CD4-positive, CD25-positive, alpha-beta regulatory T cell (primary cell): Measurements from ENCODE around the gene JADE2. TPM values are rescaled to one million over a fixed set of nuclear protein-coding genes. Genes with fewer than 3 reads are reported as not detected.

Experiments used
- ATAC-seq, 2 donors: fragments of 150-1000 bp; cut with Tn5 transposase; one replicate each; pipeline ENCODE4 v1.10.0; 2021; ENCODE audit warnings: low read depth in 2 of 2, moderate number of reproducible peaks in 2 of 2, moderate library complexity in 1 of 2
- DNase-seq, 3 donors: peaks; one replicate each; pipeline versions ENCODE4 v3.0.0 to v3.0.0-alpha.2; 2012 to 2022; ENCODE audit warnings: mixed read lengths in 1 of 3
- H3K27ac ChIP-seq: one replicate; pipeline ENCODE4 v1.7.0; 2013; ENCODE audit warnings: mild to moderate bottlenecking, low read length; ENCODE audit not compliant: insufficient read depth, poor library complexity, severe bottlenecking
- H3K27me3 ChIP-seq: one replicate; pipeline ENCODE4 v1.7.0; 2013; ENCODE audit warnings: low read length; ENCODE audit not compliant: control insufficient read depth, insufficient read depth
- H3K36me3 ChIP-seq: one replicate; pipeline ENCODE4 v1.7.0; 2013; ENCODE audit warnings: mild to moderate bottlenecking, low read length, moderate library complexity; ENCODE audit not compliant: control insufficient read depth, insufficient read depth
- H3K4me1 ChIP-seq: 2 replicates; pipeline ENCODE4 v1.7.0; 2013; ENCODE audit warnings: mild to moderate bottlenecking, low read length; ENCODE audit not compliant: insufficient read depth, control insufficient read depth, poor library complexity, severe bottlenecking
- H3K4me3 ChIP-seq: one replicate; pipeline ENCODE4 v1.7.0; 2013; ENCODE audit warnings: low read depth, mild to moderate bottlenecking, low read length, moderate library complexity
- H3K9me3 ChIP-seq, 2 experiments: 1 replicate in 1 of 2; 2 replicates in 1 of 2; pipeline ENCODE4 v1.7.0; 2013; ENCODE audit warnings: low read length in 2 of 2, mild to moderate bottlenecking in 1 of 2, moderate library complexity in 1 of 2; ENCODE audit not compliant: control insufficient read depth in 2 of 2
- H3K27ac Mint-ChIP-seq, 3 donors: one replicate each; pipeline ENCODE4 v1.8.0; 2020 to 2022; ENCODE audit warnings: mild to moderate bottlenecking in 3 of 3, mixed read lengths in 3 of 3, moderate library complexity in 2 of 3
- H3K27me3 Mint-ChIP-seq: one replicate; pipeline ENCODE4 v1.8.0; 2022; ENCODE audit warnings: mild to moderate bottlenecking, mixed read lengths
- H3K36me3 Mint-ChIP-seq: one replicate; pipeline ENCODE4 v1.8.0; 2020; ENCODE audit warnings: mixed read lengths
- H3K4me1 Mint-ChIP-seq, 4 donors: one replicate each; pipeline ENCODE4 v1.8.0; 2020 to 2022; ENCODE audit warnings: mixed read lengths in 4 of 4, mild to moderate bottlenecking in 1 of 4
- H3K4me3 Mint-ChIP-seq, 4 donors: one replicate each; pipeline ENCODE4 v1.8.0; 2020 to 2022; ENCODE audit warnings: mild to moderate bottlenecking in 4 of 4, mixed read lengths in 4 of 4, moderate library complexity in 3 of 4
- H3K9me3 Mint-ChIP-seq, 7 donors: one replicate each; pipeline ENCODE4 v1.8.0; 2020 to 2022; ENCODE audit warnings: mixed read lengths in 7 of 7, mild to moderate bottlenecking in 3 of 7, moderate library complexity in 2 of 7
- polyA plus RNA-seq, 4 donors: library from polyadenylated mRNA; unstranded; fragments of 300-500 nt; fragmentation: Illumina TruSeq; gene quantifications; one replicate each; pipeline ENCODE4 v1.2.3, GENCODE V29; 2021
- total RNA-seq: library from RNA; stranded (reverse); gene quantifications from one replicate; pipeline ENCODE4 v1.2.3, GENCODE V29; 2022

JADE2 gene
- total and polyA plus RNA-seq, 5 donors from 2014 or later = 19.2 to 162 (median 25.9) TPM

GRCh38 chr5:134503937-134504437 lies 21.5 kb upstream of the JADE2 start:
- Histone ChIP-seq H3K36me3 (no peaks in the 10 kb centered on the region), H3K4me1 (peaks cover 13% of the 10 kb centered on the region), H3K9me3 (no peaks in the 10 kb centered on the region), H3K27ac (peak overlapping the region; percentile 61), H3K4me3 (no peak overlapping the region), H3K27me3 (no peaks in the 10 kb centered on the region)
- Mint-ChIP-seq H3K27me3 (no peaks in the 10 kb centered on the region), H3K36me3 (no peaks in the 10 kb centered on the region), H3K9me3 (no peaks in the 10 kb centered on the region), H3K4me3 (peak overlapping the region in 1 of 4 donors; percentile 36), H3K27ac (peak overlapping the region; percentile 85 to 92 (median 85)), H3K4me1 (peaks cover 10 to 20% (median 16%) of the 10 kb centered on the region in 4 donors)
- no peak for ATAC-seq
- DNase-seq = no peak

GRCh38 chr5:134504629-134505300 lies 20.7 kb upstream of the JADE2 start:
- H3K27ac ChIP-seq = no peak overlapping the region
- H3K4me1 Mint-ChIP-seq = peaks cover 10 to 20% (median 16%) of the 10 kb centered on the region in 4 donors
- no peaks in the 10 kb centered on the region for H3K27me3 ChIP-seq
- no peak overlapping the region for H3K4me3 Mint-ChIP-seq
- no peak overlapping the region for H3K4me3 ChIP-seq
- no peaks in the 10 kb centered on the region for H3K9me3 Mint-ChIP-seq
- no peaks in the 10 kb centered on the region for H3K9me3 ChIP-seq
- no peaks in the 10 kb centered on the region for H3K27me3 Mint-ChIP-seq
- ATAC-seq (no peak), DNase-seq (no peak)
- H3K27ac Mint-ChIP-seq = no peak overlapping the region
- peaks cover 13% of the 10 kb centered on the region for H3K4me1 ChIP-seq
- no peaks in the 10 kb centered on the region for H3K36me3 Mint-ChIP-seq
- no peaks in the 10 kb centered on the region for H3K36me3 ChIP-seq

GRCh38 chr5:134506054-134507039 lies 19.1 kb upstream of the JADE2 start:
- Mint-ChIP-seq H3K9me3 (no peaks in the 10 kb centered on the region), H3K27ac (no peak overlapping the region), H3K4me3 (no peak overlapping the region), H3K4me1 (peaks cover 10 to 23% (median 16%) of the 10 kb centered on the region in 4 donors), H3K36me3 (no peaks in the 10 kb centered on the region), H3K27me3 (no peaks in the 10 kb centered on the region)
- no peaks in the 10 kb centered on the region for H3K9me3 ChIP-seq
- DNase-seq (no peak), ATAC-seq (no peak)
- H3K4me1 ChIP-seq = peaks cover 13% of the 10 kb centered on the region
- no peaks in the 10 kb centered on the region for H3K27me3 ChIP-seq
- H3K36me3 ChIP-seq = no peaks in the 10 kb centered on the region
- H3K4me3 ChIP-seq = no peak overlapping the region
- no peak overlapping the region for H3K27ac ChIP-seq

GRCh38 chr5:134507452-134507851 lies 18.0 kb upstream of the JADE2 start:
- Histone ChIP-seq H3K9me3 (no peaks in the 10 kb centered on the region), H3K27ac (no peak overlapping the region)
- H3K27ac Mint-ChIP-seq = no peak overlapping the region

GRCh38 chr5:134508521-134509195 lies 16.8 kb upstream of the JADE2 start:
- H3K27ac Mint-ChIP-seq = no peak overlapping the region
- Histone ChIP-seq H3K9me3 (no peaks in the 10 kb centered on the region), H3K36me3 (no peaks in the 10 kb centered on the region), H3K4me3 (no peak overlapping the region), H3K27me3 (no peaks in the 10 kb centered on the region), H3K27ac (no peak overlapping the region), H3K4me1 (peaks cover 6% of the 10 kb centered on the region)
- DNase-seq = no peak
- H3K4me1 Mint-ChIP-seq = peaks cover 6 to 11% (median 9%) of the 10 kb centered on the region in 4 donors
- H3K4me3 Mint-ChIP-seq = no peak overlapping the region
- no peaks in the 10 kb centered on the region for H3K36me3 Mint-ChIP-seq
- H3K9me3 Mint-ChIP-seq = no peaks in the 10 kb centered on the region
- ATAC-seq = no peak
- H3K27me3 Mint-ChIP-seq = no peaks in the 10 kb centered on the region

More at GRCh38 chr5:134507452-134507851, 18.0 kb upstream of the JADE2 start:
- Mint-ChIP-seq H3K27me3 (no peaks in the 10 kb centered on the region), H3K36me3 (no peaks in the 10 kb centered on the region), H3K9me3 (no peaks in the 10 kb centered on the region), H3K4me1 (peaks cover 10 to 17% (median 15%) of the 10 kb centered on the region in 4 donors), H3K4me3 (no peak overlapping the region)
- ATAC-seq = no peak
- Histone ChIP-seq H3K27me3 (no peaks in the 10 kb centered on the region), H3K4me3 (no peak overlapping the region), H3K4me1 (peaks cover 13% of the 10 kb centered on the region), H3K36me3 (no peaks in the 10 kb centered on the region)
- DNase-seq = no peak

GRCh38 chr5:134509308-134510040 lies 16.0 kb upstream of the JADE2 start:
- Mint-ChIP-seq H3K27ac (no peak overlapping the region), H3K9me3 (no peaks in the 10 kb centered on the region), H3K27me3 (no peaks in the 10 kb centered on the region), H3K4me3 (no peak overlapping the region), H3K4me1 (peaks cover 0 to 3% (median 1%) of the 10 kb centered on the region in 4 donors), H3K36me3 (no peaks in the 10 kb centered on the region)
- Histone ChIP-seq H3K9me3 (no peaks in the 10 kb centered on the region), H3K27me3 (no peaks in the 10 kb centered on the region), H3K4me1 (no peaks in the 10 kb centered on the region), H3K36me3 (no peaks in the 10 kb centered on the region), H3K4me3 (no peak overlapping the region), H3K27ac (no peak overlapping the region)
- ATAC-seq (no peak), DNase-seq (no peak)
